Transverse colon (tissue), 4 donors: Measurements from ENCODE around the gene AP2A1.

Source experiments
- CTCF ChIP-seq, 5 experiments: fragments of 200-600 bp in 3 of 5; fragments of 450-650 bp in 2 of 5; sonication (generic) in 3 of 5; IDR thresholded peaks; 1 replicate in 2 of 5; 2 replicates in 3 of 5; pipeline ENCODE4 v1.5.1; 2016 to 2017; ENCODE audit warnings: antibody characterized with exemption in 5 of 5, inconsistent platforms in 3 of 5, mild to moderate bottlenecking in 2 of 5, moderate library complexity in 1 of 5
- POLR2A ChIP-seq: fragments of 450-650 bp; IDR thresholded peaks from one replicate; pipeline ENCODE4 v1.6.1; 2016; ENCODE audit warnings: antibody characterized with exemption, mild to moderate bottlenecking, moderate library complexity
- POLR2AphosphoS5 ChIP-seq, 3 donors: sonication (generic); formaldehyde crosslinking; IDR thresholded peaks; one replicate each; pipeline ENCODE4 v1.6.1; 2016; ENCODE audit warnings: antibody characterized with exemption in 3 of 3

- no peak for TF ChIP-seq CTCF (IDR thresholded peaks at IDR 0.05)
- TF ChIP-seq POLR2A: no peak
- TF ChIP-seq POLR2AphosphoS5 (IDR thresholded peaks at IDR 0.05): no peak
Measured at GRCh38 chr19:49772850-49773432, 6.1 kb downstream of the AP2A1 start.
